Mammary epithelial cell (primary cell): Measurements from ENCODE around the gene AAR2.

Experiments used
- CTCF ChIP-seq, 2 donors: IDR thresholded peaks in 1 of 2; conservative IDR thresholded peaks in 1 of 2; 2 replicates each; pipeline ENCODE4 v1.5.1; 2011 to 2012; ENCODE audit warnings: inconsistent platforms in 2 of 2, low read length in 2 of 2, mild to moderate bottlenecking in 2 of 2, control low read depth in 1 of 2, low read depth in 1 of 2; ENCODE audit not compliant: insufficient read depth in 1 of 2; ENCODE audit errors: extremely low read depth in 1 of 2
- EZH2 ChIP-seq: IDR thresholded peaks from 2 replicates; pipeline ENCODE4 v1.6.1; 2012; ENCODE audit warnings: low read length, inconsistent platforms, borderline replicate concordance

DNA sequence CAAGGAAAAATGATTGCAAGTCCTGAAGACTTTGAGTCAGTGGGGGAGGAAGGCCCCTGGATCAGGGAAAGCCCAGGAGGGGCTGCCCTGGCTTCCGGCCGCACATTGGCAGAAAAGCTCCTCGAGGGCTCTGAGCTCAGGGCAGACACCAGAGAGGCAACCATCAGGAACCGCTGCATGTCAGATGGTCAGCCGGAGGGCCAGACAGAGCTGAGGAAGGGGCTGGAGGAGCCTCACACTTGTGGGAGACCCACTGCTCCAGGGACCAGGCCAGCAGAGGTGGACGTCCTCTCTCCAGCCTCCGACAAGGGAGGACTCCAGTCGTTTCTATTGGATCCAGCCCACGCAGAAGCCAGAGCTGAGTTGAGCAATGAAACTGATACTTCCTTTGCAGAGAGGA, 30.2 kb upstream of the AAR2 start:
- TF ChIP-seq EZH2 (no peak), CTCF (conservative IDR thresholded peaks at IDR 0.05 in 1 of 2, IDR thresholded peaks at IDR 0.05 in 1 of 2; ENCODE audit: extremely low read depth in 1 of 2, insufficient read depth in 1 of 2, low read depth in 1 of 2, low read length in 2 of 2) (no peak)
